Left lung (tissue), 10 donors: ENCODE data around the gene SRRD. TPM values are rescaled to one million over a fixed set of nuclear protein-coding genes. Genes with fewer than 3 reads are reported as not detected.

Experiments used
- ATAC-seq: fragments of 200-7000 bp; cut with Tn5 transposase; one replicate; pipeline ENCODE4 v1.9.1; 2020; ENCODE audit warnings: moderate library complexity
- DNase-seq, 4 donors: peaks; one replicate each; pipeline ENCODE4 v3.0.0-alpha.2; 2013 to 2020
- H3K27ac ChIP-seq, 2 donors: fragments of 200-600 bp; sonication (generic) in 1 of 2; one replicate each; pipeline versions ENCODE4 v1.5.0 to v1.8.0; 2020 to 2021
- H3K27me3 ChIP-seq, 2 donors: fragments of 200-600 bp; sonication (generic) in 1 of 2; one replicate each; pipeline versions ENCODE4 v1.5.0 to v1.8.0; 2020 to 2021
- H3K36me3 ChIP-seq, 2 donors: fragments of 200-600 bp; sonication (generic) in 1 of 2; one replicate each; pipeline versions ENCODE4 v1.5.0 to v1.8.0; 2020 to 2021
- H3K4me1 ChIP-seq, 2 donors: fragments of 200-600 bp; one replicate each; pipeline ENCODE4 v1.8.0; 2021
- H3K4me3 ChIP-seq, 2 donors: fragments of 200-600 bp; sonication (generic) in 1 of 2; one replicate each; pipeline versions ENCODE4 v1.5.0 to v1.8.0; 2020 to 2021; ENCODE audit warnings: mild to moderate bottlenecking in 1 of 2
- H3K9me3 ChIP-seq, 2 donors: fragments of 200-600 bp; sonication (generic) in 1 of 2; one replicate each; pipeline versions ENCODE4 v1.5.0 to v1.8.0; 2020 to 2021
- intact Hi-C, 2 donors: fragments of 100-400 bp; cut with DNase I; formaldehyde crosslinking; loops; one replicate each; pipeline versions ENCODE4 v1.11.2 to v1.14.2; 2022
- polyA plus RNA-seq, 6 donors: library from polyadenylated mRNA; unstranded; fragments of 120-200 nt; gene quantifications; one replicate each; pipeline ENCODE4 v1.2.1, GENCODE V29; 2013; ENCODE audit not compliant: insufficient read length in 6 of 6
- total RNA-seq, 2 donors: library from RNA; stranded (reverse); fragmentation: NEBNext Ultra II Directional; extraction: Animal tissue kit (Norgen Biotek cat#: 25700); gene quantifications; one replicate each; pipeline ENCODE4 v1.2.1, GENCODE V29; 2021
- TF ChIP-seq, protein P1 (sequence below), 2 donors: fragments of 200-600 bp; sonication (generic) in 1 of 2; IDR thresholded peaks; one replicate each; pipeline versions ENCODE4 v1.5.0 to v1.8.0; 2021; ENCODE audit warnings: antibody characterized with exemption in 2 of 2
- donor health status: DM: no; HTN: yes; CAD: no.
- donor health status: DM: no; HTN: no; CAD: no.

SRRD gene
- total and polyA plus RNA-seq, 8 donors = 18.5 to 33.1 (median 29.4) TPM

DNA sequence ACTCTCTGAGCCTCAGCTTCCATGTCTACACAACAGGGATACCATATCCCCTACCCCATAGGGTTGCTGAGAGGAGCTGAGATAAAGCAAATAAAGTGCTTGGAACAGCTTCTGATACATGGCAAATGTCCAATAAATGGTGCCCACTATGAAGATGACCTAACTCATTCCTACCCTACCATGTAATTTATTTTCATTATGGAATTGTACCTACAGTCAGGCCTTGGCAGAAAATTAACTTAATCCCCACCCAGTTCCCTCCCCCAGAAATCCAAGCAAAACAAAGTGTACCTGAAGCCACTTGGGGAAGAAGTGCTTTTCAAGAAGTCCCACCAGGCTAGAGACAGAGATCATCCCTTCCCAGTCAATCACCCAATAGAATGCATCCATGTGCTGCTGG, 10.8 kb downstream of the SRRD start:
- Histone ChIP-seq H3K4me3 (no peak overlapping the region), H3K27me3 (no peaks in the 10 kb centered on the region), H3K27ac (no peak overlapping the region), H3K4me1 (no peaks in the 10 kb centered on the region), H3K9me3 (no peaks in the 10 kb centered on the region), H3K36me3 (peaks cover 0 to 100% of the 10 kb centered on the region in 2 donors)
- intact Hi-C loops = no loop called here
- DNase-seq = no peak
- TF ChIP-seq, protein P1, sequence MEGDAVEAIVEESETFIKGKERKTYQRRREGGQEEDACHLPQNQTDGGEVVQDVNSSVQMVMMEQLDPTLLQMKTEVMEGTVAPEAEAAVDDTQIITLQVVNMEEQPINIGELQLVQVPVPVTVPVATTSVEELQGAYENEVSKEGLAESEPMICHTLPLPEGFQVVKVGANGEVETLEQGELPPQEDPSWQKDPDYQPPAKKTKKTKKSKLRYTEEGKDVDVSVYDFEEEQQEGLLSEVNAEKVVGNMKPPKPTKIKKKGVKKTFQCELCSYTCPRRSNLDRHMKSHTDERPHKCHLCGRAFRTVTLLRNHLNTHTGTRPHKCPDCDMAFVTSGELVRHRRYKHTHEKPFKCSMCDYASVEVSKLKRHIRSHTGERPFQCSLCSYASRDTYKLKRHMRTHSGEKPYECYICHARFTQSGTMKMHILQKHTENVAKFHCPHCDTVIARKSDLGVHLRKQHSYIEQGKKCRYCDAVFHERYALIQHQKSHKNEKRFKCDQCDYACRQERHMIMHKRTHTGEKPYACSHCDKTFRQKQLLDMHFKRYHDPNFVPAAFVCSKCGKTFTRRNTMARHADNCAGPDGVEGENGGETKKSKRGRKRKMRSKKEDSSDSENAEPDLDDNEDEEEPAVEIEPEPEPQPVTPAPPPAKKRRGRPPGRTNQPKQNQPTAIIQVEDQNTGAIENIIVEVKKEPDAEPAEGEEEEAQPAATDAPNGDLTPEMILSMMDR (IDR thresholded peaks at IDR 0.05) = no peak
- ATAC-seq = no peak

DNA sequence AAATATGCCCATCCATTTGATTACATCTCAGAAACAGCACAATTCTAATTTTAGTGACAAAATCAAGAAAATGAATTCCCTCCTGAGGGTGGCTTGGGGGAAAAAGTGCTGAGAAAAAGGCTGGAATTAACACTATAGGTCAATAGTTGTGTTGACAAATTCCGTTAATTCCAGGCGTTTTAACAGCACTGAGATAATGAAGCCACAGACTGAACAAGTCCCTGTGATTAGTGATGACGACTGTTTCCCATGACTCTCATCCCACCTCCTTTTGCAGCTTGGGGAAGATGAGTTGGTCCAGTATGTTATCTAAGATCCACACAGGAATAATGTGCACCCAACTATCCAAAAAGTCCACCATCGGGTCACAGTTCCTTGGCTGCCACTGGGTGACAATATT, 12.8 kb downstream of the SRRD start:
- no peaks in the 10 kb centered on the region for H3K27me3 ChIP-seq
- H3K4me3 ChIP-seq = no peak overlapping the region
- intact Hi-C loops = no loop called here
- H3K4me1 ChIP-seq = no peaks in the 10 kb centered on the region
- TF ChIP-seq, protein P1 (IDR thresholded peaks at IDR 0.05) = no peak
- ATAC-seq = no peak
- no peaks in the 10 kb centered on the region for H3K9me3 ChIP-seq
- no peak overlapping the region for H3K27ac ChIP-seq
- H3K36me3 ChIP-seq = peaks cover 0 to 100% of the 10 kb centered on the region in 2 donors
- DNase-seq = no peak

DNA sequence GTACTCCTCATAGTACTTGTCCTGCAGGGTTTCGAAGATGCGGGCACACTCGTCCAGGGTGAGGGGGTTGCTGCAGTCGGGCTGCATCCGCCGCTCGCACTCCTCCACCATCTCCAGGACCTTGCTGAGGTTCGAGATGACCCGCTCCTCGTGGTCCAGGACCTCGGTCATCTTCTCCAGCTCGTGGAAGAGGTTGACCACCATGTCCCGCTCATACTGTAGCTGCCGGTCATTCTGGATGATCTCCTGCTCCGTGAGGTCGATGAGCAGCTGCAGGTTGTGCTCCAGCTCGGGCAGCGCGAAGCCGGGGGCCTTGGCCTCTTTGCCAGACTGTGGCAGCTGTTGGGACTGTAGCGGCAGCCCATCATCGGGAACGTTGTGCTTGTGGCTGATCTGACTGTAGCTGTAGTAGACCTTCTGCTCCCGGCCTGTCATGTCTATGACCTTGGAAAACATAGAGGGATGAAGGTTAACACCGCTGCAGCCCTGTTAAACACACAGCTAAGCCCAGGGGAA, 15.6 kb downstream of the SRRD start:
- TF ChIP-seq, protein P1 (IDR thresholded peaks at IDR 0.05) = no peak
- DNase-seq (no peak), ATAC-seq (no peak)

DNA sequence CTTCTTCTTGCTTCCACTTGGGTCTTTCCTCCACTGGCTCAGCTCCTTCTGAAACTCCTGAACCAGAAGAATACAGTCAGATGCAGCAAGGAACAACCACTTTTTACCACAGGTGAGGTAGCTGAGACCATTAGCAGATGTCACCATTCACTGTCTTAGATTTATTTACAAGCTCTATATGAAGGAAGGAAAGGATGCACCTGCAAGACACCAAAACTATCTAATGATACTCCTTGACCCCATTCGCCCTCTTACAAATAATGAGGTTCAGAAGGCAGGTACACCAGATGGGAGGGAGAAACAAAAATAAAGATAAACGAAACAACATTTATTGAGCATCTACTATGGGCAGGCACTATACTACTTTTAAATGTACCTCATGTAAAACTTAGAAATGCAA, 18.3 kb downstream of the SRRD start:
- H3K4me3 ChIP-seq = no peak overlapping the region
- ATAC-seq (no peak), DNase-seq (no peak)
- intact Hi-C loops = no loop called here
- H3K36me3 ChIP-seq = peaks cover 0 to 100% of the 10 kb centered on the region in 2 donors
- no peak overlapping the region for H3K27ac ChIP-seq
- H3K9me3 ChIP-seq = no peaks in the 10 kb centered on the region
- H3K27me3 ChIP-seq = no peaks in the 10 kb centered on the region
- TF ChIP-seq, protein P1 (IDR thresholded peaks at IDR 0.05) = no peak
- H3K4me1 ChIP-seq = peaks cover 4 to 17% of the 10 kb centered on the region in 2 donors

More for the DNA sequence above, 15.6 kb downstream of the SRRD start:
- H3K9me3 ChIP-seq = no peaks in the 10 kb centered on the region
- peaks cover 0 to 100% of the 10 kb centered on the region in 2 donors for H3K36me3 ChIP-seq
- H3K27me3 ChIP-seq = no peaks in the 10 kb centered on the region
- intact Hi-C loops = no loop called here
- H3K4me3 ChIP-seq = no peak overlapping the region
- H3K27ac ChIP-seq = no peak overlapping the region
- peaks cover 4 to 17% of the 10 kb centered on the region in 2 donors for H3K4me1 ChIP-seq

DNA sequence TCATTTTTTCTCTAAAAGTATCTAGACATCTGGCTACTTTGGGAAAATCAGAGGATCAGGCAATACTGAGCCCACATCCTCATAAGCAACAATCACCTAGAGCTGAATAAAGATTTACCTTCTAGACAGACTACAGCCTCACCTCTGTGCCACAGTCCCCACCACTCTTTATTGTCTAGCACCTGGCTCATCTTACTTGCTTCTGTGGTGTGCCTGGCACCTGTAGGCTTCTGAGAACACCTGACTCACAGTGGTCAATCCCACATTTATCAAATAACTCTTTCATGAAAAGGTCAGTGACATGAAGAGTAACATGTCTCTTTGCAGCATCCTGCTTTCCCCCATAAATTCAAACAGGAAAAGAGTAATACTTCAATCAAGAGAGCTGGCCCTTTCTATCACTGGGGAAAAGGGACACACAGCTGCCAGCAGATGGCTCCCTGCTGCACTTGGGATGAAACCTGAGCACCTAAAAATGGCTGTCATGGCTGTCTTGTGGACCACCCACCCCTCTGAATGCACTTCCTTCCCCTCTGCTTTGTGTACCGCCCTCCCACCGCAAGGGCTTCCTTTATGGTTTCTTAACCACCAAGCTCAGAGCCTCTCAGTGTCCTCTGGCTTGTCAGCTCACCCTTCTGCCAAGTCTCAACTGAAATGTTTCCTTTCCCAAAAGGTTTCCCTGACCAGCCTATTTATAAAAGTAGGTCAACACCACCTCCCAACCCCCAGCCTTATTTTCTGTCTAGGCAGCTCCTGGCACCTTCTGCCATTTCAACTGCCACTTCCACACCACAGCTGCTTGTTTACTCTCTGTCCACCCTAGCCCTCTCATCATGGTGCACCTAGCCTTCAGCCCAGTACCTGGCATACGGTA, 19.2 kb downstream of the SRRD start:
- ATAC-seq = peak; percentile 76
- Histone ChIP-seq H3K27me3 (no peaks in the 10 kb centered on the region), H3K27ac (peak overlapping the region in 1 of 2 donors; percentile 34), H3K4me3 (no peak overlapping the region), H3K4me1 (peaks cover 4 to 17% of the 10 kb centered on the region in 2 donors), H3K36me3 (peaks cover 0 to 100% of the 10 kb centered on the region in 2 donors), H3K9me3 (no peaks in the 10 kb centered on the region)
- peak in 1 of 4 donors; percentile 26 for DNase-seq
- intact Hi-C loops = no loop called here
- TF ChIP-seq, protein P1 (IDR thresholded peaks at IDR 0.05) = peak; percentile 29 to 34
